Activated CD4-positive, alpha-beta T cell treated with anti-CD3 and anti-CD28 coated beads, Interleukin-2, amount 50 U/mL, for 4 hours (primary cell): ENCODE results near the gene ZNF776.
"Not testable (repeated sequence)": the region's sequence is repeated elsewhere in the genome, so short reads cannot be mapped to it uniquely, and the experiment has no call there.

Experiments
- DNase-seq, 2 experiments: peaks; one replicate each; pipeline ENCODE4 v3.0.0-alpha.2; 2020

Gene ZNF776

GRCh38 chr19:57779220-57779845, 32.7 kb downstream of the ZNF776 start:
- DNase-seq = no peak

- no peak for DNase-seq
Observed at GRCh38 chr19:57786286-57786685, 39.7 kb downstream of the ZNF776 start.

- DNase-seq = no peak
Observed at GRCh38 chr19:57786906-57787305, 40.3 kb downstream of the ZNF776 start.

- DNase-seq = no peak
Observed at GRCh38 chr19:57788114-57788692, 41.6 kb downstream of the ZNF776 start.

GRCh38 chr19:57789288-57789687, 42.7 kb downstream of the ZNF776 start:
- DNase-seq = no peak

GRCh38 chr19:57796580-57796979, 50.0 kb downstream of the ZNF776 start:
- not testable (repeated sequence) for DNase-seq

- no peak for DNase-seq
Observed at GRCh38 chr19:57800696-57801095, 54.1 kb downstream of the ZNF776 start.

GRCh38 chr19:57802269-57802668, 55.7 kb downstream of the ZNF776 start:
- no peak for DNase-seq

GRCh38 chr19:57803265-57803593, 56.6 kb downstream of the ZNF776 start:
- DNase-seq = no peak

GRCh38 chr19:57803594-57804325, 57.1 kb downstream of the ZNF776 start:
- DNase-seq = no peak

- no peak for DNase-seq
Observed at GRCh38 chr19:57807541-57807940, 60.9 kb downstream of the ZNF776 start.
